Measurements from ENCODE around the gene AK1. TPM values are rescaled to one million over a fixed set of nuclear protein-coding genes. Genes with fewer than 3 reads are reported as not detected.

The AK1 gene
- total and polyA plus RNA-seq, 9 of the 15 experiments (the other 6 are each of a cell fraction or from before 2014, with no cell fraction given): 10.1 to 71.8 (median 39.0) TPM

- TF ChIP-seq ZNF280B (CRISPR knock-in tag; IDR thresholded peaks at IDR 0.05) (no peak), MLX (CRISPR knock-in tag; conservative IDR thresholded peaks at IDR 0.05) (no peak), LEF1 (IDR thresholded peaks at IDR 0.05) (no peak), PPARD (CRISPR knock-in tag; IDR thresholded peaks at IDR 0.05) (no peak), XRCC4 (IDR thresholded peaks at IDR 0.05; ENCODE audit: extremely low read depth, insufficient read depth, insufficient read length) (no peak), NONO (IDR thresholded peaks at IDR 0.05; ENCODE audit: low read depth in 2 of 2, low read length in 1 of 2) (no peak), HMBOX1 (IDR thresholded peaks at IDR 0.05) (no peak), MTA1 (IDR thresholded peaks at IDR 0.05; ENCODE audit: borderline replicate concordance) (no peak), RFX7 (CRISPR knock-in tag; IDR thresholded peaks at IDR 0.05) (no peak), CHD1 (IDR thresholded peaks at IDR 0.05; ENCODE audit: low read length) (no peak), ZNF407 (IDR thresholded peaks at IDR 0.05; ENCODE audit: low read depth) (no peak), ESRRA (IDR thresholded peaks at IDR 0.05; ENCODE audit: borderline replicate concordance, low read depth) (no peak), KLF13 (tag; IDR thresholded peaks at IDR 0.05; ENCODE audit: borderline replicate concordance, low read depth) (no peak), PHB2 (IDR thresholded peaks at IDR 0.05; ENCODE audit: low read depth) (no peak), HBP1 (CRISPR knock-in tag; IDR thresholded peaks at IDR 0.05) (no peak)
Observed at GRCh38 chr9:127921557-127922120, 44.2 kb upstream of the AK1 start (continued).
